Mesothelial cell of epicardium (in vitro differentiated cells): ENCODE data around the gene LASP1. TPM values are rescaled to one million over a fixed set of nuclear protein-coding genes. Genes with fewer than 3 reads are reported as not detected.
A peak's percentile ranks its signal among the peaks of the same experiment; 100 is the strongest.

ENCODE experiments used
- DNase-seq, 2 experiments: peaks; one replicate each; pipeline ENCODE4 v3.0.0; 2021; ENCODE audit warnings: low spot score in 2 of 2; ENCODE audit not compliant: unreplicated experiment in 2 of 2
- H3K27ac Mint-ChIP-seq: 2 replicates; pipeline ENCODE4 v1.8.0; 2021; ENCODE audit warnings: mixed read lengths
- H3K27me3 Mint-ChIP-seq: 2 replicates; pipeline ENCODE4 v1.8.0; 2021; ENCODE audit warnings: low read depth, mixed read lengths
- H3K36me3 Mint-ChIP-seq: 2 replicates; pipeline ENCODE4 v1.8.0; 2021; ENCODE audit warnings: mixed read lengths
- H3K4me1 Mint-ChIP-seq: 2 replicates; pipeline ENCODE4 v1.8.0; 2021; ENCODE audit warnings: mixed read lengths
- H3K4me3 Mint-ChIP-seq: 2 replicates; pipeline ENCODE4 v1.8.0; 2021; ENCODE audit warnings: mild to moderate bottlenecking, moderate library complexity, mixed read lengths
- H3K9me3 Mint-ChIP-seq: 2 replicates; pipeline ENCODE4 v1.8.0; 2021; ENCODE audit warnings: mixed read lengths
- total RNA-seq: library from RNA; stranded (reverse); gene quantifications from 3 replicates; pipeline ENCODE4 v1.2.1, GENCODE V29; 2021
- TF ChIP-seq, protein P1 (sequence below): fragments of 200-600 bp; sonication (generic); IDR thresholded peaks from one replicate; pipeline ENCODE4 v1.5.0; 2021; ENCODE audit warnings: antibody characterized with exemption; ENCODE audit not compliant: unreplicated experiment

The LASP1 gene
- total RNA-seq, 1 donor from 2014 or later: 144 TPM

DNA sequence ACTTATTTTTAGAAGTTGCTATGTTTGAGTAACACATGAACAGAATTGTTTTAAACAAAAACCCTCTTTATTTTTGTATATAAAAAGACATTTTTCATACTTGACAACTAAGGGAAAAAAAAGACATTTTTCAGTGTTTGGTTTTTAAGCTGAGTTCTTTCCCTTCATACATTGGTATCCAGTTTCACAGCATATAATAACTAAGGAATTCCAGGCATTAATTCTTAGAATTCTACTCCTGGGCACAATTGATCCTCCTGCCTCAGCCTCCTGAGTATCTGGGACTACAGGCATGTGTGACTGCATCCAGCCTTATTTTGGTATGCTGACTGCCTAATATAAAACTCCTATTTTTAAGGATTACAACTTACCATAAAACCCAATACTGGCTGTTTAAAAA lies 88.9 kb downstream of the LASP1 start:
- Mint-ChIP-seq H3K27ac (peak overlapping the region; percentile 95), H3K36me3 (no peaks in the 10 kb centered on the region), H3K9me3 (no peaks in the 10 kb centered on the region), H3K4me1 (peaks cover 29% of the 10 kb centered on the region), H3K27me3 (no peaks in the 10 kb centered on the region), H3K4me3 (no peak overlapping the region)
- no peak for DNase-seq
- TF ChIP-seq, protein P1, sequence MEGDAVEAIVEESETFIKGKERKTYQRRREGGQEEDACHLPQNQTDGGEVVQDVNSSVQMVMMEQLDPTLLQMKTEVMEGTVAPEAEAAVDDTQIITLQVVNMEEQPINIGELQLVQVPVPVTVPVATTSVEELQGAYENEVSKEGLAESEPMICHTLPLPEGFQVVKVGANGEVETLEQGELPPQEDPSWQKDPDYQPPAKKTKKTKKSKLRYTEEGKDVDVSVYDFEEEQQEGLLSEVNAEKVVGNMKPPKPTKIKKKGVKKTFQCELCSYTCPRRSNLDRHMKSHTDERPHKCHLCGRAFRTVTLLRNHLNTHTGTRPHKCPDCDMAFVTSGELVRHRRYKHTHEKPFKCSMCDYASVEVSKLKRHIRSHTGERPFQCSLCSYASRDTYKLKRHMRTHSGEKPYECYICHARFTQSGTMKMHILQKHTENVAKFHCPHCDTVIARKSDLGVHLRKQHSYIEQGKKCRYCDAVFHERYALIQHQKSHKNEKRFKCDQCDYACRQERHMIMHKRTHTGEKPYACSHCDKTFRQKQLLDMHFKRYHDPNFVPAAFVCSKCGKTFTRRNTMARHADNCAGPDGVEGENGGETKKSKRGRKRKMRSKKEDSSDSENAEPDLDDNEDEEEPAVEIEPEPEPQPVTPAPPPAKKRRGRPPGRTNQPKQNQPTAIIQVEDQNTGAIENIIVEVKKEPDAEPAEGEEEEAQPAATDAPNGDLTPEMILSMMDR: no peak

- Mint-ChIP-seq H3K9me3 (no peaks in the 10 kb centered on the region), H3K36me3 (no peaks in the 10 kb centered on the region), H3K27ac (peak overlapping the region; percentile 95), H3K4me1 (peaks cover 29% of the 10 kb centered on the region), H3K4me3 (no peak overlapping the region), H3K27me3 (no peaks in the 10 kb centered on the region)
- TF ChIP-seq, protein P1: no peak
- no peak for DNase-seq
These were observed 89.7 kb downstream of the LASP1 start for GRCh38 chr17:38959508-38959907.

DNA sequence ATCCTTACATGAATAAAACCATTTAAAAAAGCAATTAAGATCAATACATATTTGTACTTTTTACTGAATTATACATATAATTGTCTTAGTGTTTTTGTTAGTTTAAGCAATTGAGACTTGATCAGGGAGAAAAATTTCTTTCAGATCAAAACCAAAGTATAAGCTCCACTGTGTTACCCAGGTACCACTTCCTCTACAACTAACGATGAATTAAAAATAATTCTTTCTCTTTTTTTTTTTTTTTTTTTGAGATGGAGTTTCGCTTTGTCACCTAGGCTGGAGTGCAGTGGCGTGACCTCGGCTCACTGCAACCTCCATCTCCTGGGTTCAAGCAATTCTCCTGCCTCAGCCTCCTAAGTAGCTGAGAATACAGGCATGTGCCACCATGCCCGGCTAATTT lies 90.5 kb downstream of the LASP1 start:
- Mint-ChIP-seq H3K4me3 (no peak overlapping the region), H3K36me3 (no peaks in the 10 kb centered on the region), H3K27ac (no peak overlapping the region), H3K4me1 (peaks cover 29% of the 10 kb centered on the region), H3K9me3 (no peaks in the 10 kb centered on the region), H3K27me3 (no peaks in the 10 kb centered on the region)
- DNase-seq: no peak
- TF ChIP-seq, protein P1: no peak

DNA sequence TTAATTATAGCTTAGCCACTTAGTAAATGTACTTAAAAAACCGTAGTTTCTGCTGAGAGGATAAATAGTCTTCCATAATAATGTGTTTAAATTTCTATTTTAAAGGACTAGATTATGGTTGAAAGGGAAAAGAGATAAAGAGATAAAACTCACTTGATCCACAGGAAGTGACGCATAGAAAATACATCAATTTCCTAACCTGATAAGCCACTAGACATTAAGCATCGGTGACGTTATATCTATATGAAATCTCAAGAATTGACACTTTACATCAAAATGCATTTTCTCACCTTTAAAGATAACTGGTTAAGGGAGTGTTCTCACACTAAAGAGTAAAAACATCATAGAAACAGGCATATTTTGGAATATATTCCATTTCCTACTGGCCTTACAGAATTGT lies 91.6 kb downstream of the LASP1 start:
- no peak overlapping the region for H3K4me3 Mint-ChIP-seq
- peaks cover 29% of the 10 kb centered on the region for H3K4me1 Mint-ChIP-seq
- H3K36me3 Mint-ChIP-seq: no peaks in the 10 kb centered on the region
- TF ChIP-seq, protein P1: no peak
- no peaks in the 10 kb centered on the region for H3K27me3 Mint-ChIP-seq
- no peaks in the 10 kb centered on the region for H3K9me3 Mint-ChIP-seq
- peak overlapping the region; percentile 60 for H3K27ac Mint-ChIP-seq
- no peak for DNase-seq

- Mint-ChIP-seq H3K27me3 (no peaks in the 10 kb centered on the region), H3K9me3 (no peaks in the 10 kb centered on the region), H3K36me3 (no peaks in the 10 kb centered on the region), H3K27ac (peak within 1 kb of the TSS; percentile 89), H3K4me3 (peak within 1 kb of the TSS; percentile 59), H3K4me1 (peaks cover 16% of the 10 kb centered on the region)
- TF ChIP-seq, protein P1: no peak
- DNase-seq: peak; percentile 70 to 74
These were observed 97.5 kb downstream of the LASP1 start, which contains the start of gene FBXO47 for GRCh38 chr17:38967290-38967738. TSS of gene FBXO47 (minus strand) at chr17:38967403. CDS start at chr17:38963025, 4,378 bp downstream.

- Mint-ChIP-seq H3K27me3 (no peaks in the 10 kb centered on the region), H3K27ac (no peak overlapping the region), H3K4me3 (no peak overlapping the region), H3K4me1 (peaks cover 13% of the 10 kb centered on the region), H3K36me3 (no peaks in the 10 kb centered on the region), H3K9me3 (no peaks in the 10 kb centered on the region)
- TF ChIP-seq, protein P1: no peak
- no peak for DNase-seq
These were observed 99.4 kb downstream of the LASP1 start for GRCh38 chr17:38969281-38969680.
